Left lobe of liver (tissue), 1 donor: ENCODE results near the gene TMUB2. TPM values are rescaled to one million over a fixed set of nuclear protein-coding genes. Genes with fewer than 3 reads are reported as not detected.

Experiments used
- total RNA-seq: library from RNA; stranded (reverse); gene quantifications from one replicate; pipeline ENCODE4 v1.2.1, GENCODE V29; 2021
- donor health status: DM: no; HTN: yes; CAD: no.

The TMUB2 gene
- total RNA-seq, 1 donor from 2014 or later = 14.3 TPM

Other genes starting within 250 kb of the TMUB2 start
- gene PPY, start 244.5 kb upstream of the TMUB2 start, total RNA-seq = not detected
- gene PYY, start 233.0 kb upstream of the TMUB2 start, total RNA-seq = not detected
- 51.3 TPM for gene NAGS, start 182.3 kb upstream of the TMUB2 start, total RNA-seq
- gene TMEM101, start 172.0 kb upstream of the TMUB2 start, total RNA-seq = 14.4 TPM
- gene LSM12, start 120.3 kb upstream of the TMUB2 start, total RNA-seq = 22.6 TPM
- 8.9 TPM for gene G6PC3, start 116.2 kb upstream of the TMUB2 start, total RNA-seq
- gene HDAC5, start 63.3 kb upstream of the TMUB2 start, total RNA-seq = 16.8 TPM
- gene HROB, start 45.0 kb upstream of the TMUB2 start, total RNA-seq = 0.38 TPM
- not detected for gene ASB16, start 16.3 kb upstream of the TMUB2 start, total RNA-seq
- 26.6 TPM for gene ATXN7L3, start 12.9 kb downstream of the TMUB2 start, total RNA-seq
- 34.3 TPM for gene UBTF, start 32.7 kb downstream of the TMUB2 start, total RNA-seq
- 1.8 TPM for gene SLC4A1, start 81.2 kb downstream of the TMUB2 start, total RNA-seq
- gene RUNDC3A, start 121.6 kb downstream of the TMUB2 start, total RNA-seq = not detected
- gene SLC25A39, start 137.9 kb downstream of the TMUB2 start, total RNA-seq = 78.6 TPM
- 111 TPM for gene GRN, start 158.3 kb downstream of the TMUB2 start, total RNA-seq
- 0.20 TPM for gene FAM171A2, start 176.9 kb downstream of the TMUB2 start, total RNA-seq
- gene ITGA2B, start 202.7 kb downstream of the TMUB2 start, total RNA-seq = 1.1 TPM